GM12891 (cell line): ENCODE results near the gene C19orf67.

Source experiments
- POLR2A ChIP-seq: IDR thresholded peaks from 2 replicates; pipeline ENCODE4 v1.6.1; 2011; ENCODE audit warnings: low read depth, low read length, control low read depth
- POLR2AphosphoS5 ChIP-seq: IDR thresholded peaks from 2 replicates; pipeline ENCODE4 v1.6.1; 2011; ENCODE audit warnings: low read depth, low read length, control low read depth
- POU2F2 ChIP-seq: IDR thresholded peaks from 2 replicates; pipeline ENCODE4 v1.6.1; 2011; ENCODE audit warnings: low read depth, mild to moderate bottlenecking, control low read depth, low read length, moderate library complexity
- TAF1 ChIP-seq: IDR thresholded peaks from 2 replicates; pipeline ENCODE4 v1.6.1; 2011; ENCODE audit warnings: low read depth, low read length, control low read depth

DNA sequence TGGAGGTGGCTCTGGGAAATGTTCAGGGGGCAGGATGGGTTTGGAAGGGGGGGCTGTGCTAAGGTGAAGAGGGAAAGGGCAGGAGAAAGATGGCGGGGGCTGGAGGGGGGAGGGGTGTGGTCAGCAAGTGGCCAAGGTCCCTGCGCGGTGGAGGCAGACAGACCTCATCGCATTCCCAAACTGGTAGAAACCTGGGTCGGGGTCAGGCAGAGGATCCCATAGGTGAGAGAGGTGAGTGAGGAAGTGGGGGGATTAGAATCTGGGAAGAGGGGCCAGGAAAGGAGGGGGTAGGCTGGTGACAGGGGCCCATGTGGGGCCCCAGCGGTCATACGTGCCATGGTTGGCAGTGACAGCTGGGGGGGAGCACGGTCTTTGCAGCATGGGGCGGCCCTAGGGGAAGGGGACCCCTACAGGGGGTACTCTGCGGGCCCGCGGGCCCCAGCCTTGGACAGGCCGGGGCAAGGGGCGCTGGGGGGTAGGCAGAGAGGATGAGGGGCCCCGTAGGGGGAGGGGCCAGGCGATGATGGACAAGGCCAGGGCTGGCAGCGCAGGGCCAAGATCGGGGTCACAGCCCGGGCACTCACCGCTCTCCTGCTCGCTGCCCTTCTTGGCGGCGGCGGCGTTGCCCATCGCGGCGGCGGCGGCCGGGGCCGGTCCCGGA, 31.5 kb upstream of the C19orf67 start:
- no peak for TF ChIP-seq TAF1
- TF ChIP-seq POLR2A: no peak
- no peak for TF ChIP-seq POLR2AphosphoS5
- no peak for TF ChIP-seq POU2F2
